Smooth muscle cell (in vitro differentiated cells): ENCODE data around the gene FRMD4A. TPM values are rescaled to one million over a fixed set of nuclear protein-coding genes. Genes with fewer than 3 reads are reported as not detected.

ENCODE experiments used
- DNase-seq: peaks from one replicate; lab custom pipeline; 2025; ENCODE audit not compliant: unreplicated experiment; lab: John Stamatoyannopoulos, UW
- H2AFZ ChIP-seq: fragments of 200-600 bp; sonication (generic); 2 replicates; pipeline ENCODE4 v1.6.0; 2016; ENCODE audit warnings: antibody characterized with exemption, low read depth, mild to moderate bottlenecking
- H3F3A ChIP-seq: fragments of 200-600 bp; sonication (generic); 2 replicates; pipeline ENCODE4 v1.6.0; 2017; ENCODE audit warnings: antibody characterized with exemption, low read depth
- H3K27ac ChIP-seq: fragments of 200-600 bp; sonication (generic); 2 replicates; pipeline ENCODE4 v1.5.1; 2016; ENCODE audit warnings: low read depth, mild to moderate bottlenecking
- H3K27me3 ChIP-seq: fragments of 200-600 bp; sonication (generic); 2 replicates; pipeline ENCODE4 v1.6.1; 2016; ENCODE audit warnings: low read depth, mild to moderate bottlenecking
- H3K36me3 ChIP-seq: fragments of 200-600 bp; sonication (generic); 2 replicates; pipeline ENCODE4 v1.5.1; 2016; ENCODE audit warnings: low read depth
- H3K4me1 ChIP-seq: fragments of 200-600 bp; sonication (generic); 2 replicates; pipeline ENCODE4 v1.5.1; 2016; ENCODE audit warnings: low read depth
- H3K4me2 ChIP-seq: fragments of 200-600 bp; sonication (generic); 2 replicates; pipeline ENCODE4 v1.6.0; 2016; ENCODE audit warnings: mild to moderate bottlenecking
- H3K4me3 ChIP-seq: fragments of 200-600 bp; sonication (generic); 2 replicates; pipeline ENCODE4 v1.5.1; 2016; ENCODE audit warnings: mild to moderate bottlenecking
- H3K79me2 ChIP-seq: fragments of 200-600 bp; sonication (generic); 2 replicates; pipeline ENCODE4 v1.6.0; 2016; ENCODE audit warnings: low read depth, mild to moderate bottlenecking
- H3K9ac ChIP-seq: fragments of 200-600 bp; sonication (generic); 2 replicates; pipeline ENCODE4 v1.6.0; 2016; ENCODE audit warnings: low read depth
- H3K9me3 ChIP-seq: fragments of 200-600 bp; sonication (generic); replicated peaks from 2 replicates; pipeline ENCODE4 v1.5.1; 2016; ENCODE audit warnings: low read depth
- H4K20me1 ChIP-seq: fragments of 200-600 bp; sonication (generic); 2 replicates; pipeline ENCODE4 v1.6.0; 2016; ENCODE audit warnings: low read depth
- WGBS: methylation state at CpG from one replicate; pipeline ENCODE4 v1.1.7; 2016; ENCODE audit warnings: low lambda C conversion rate; 5-methylcytosine and 5-hydroxymethylcytosine counted together
- polyA plus RNA-seq: library from polyadenylated mRNA; unstranded; fragments of >200 nt; fragmentation: Nextera tagmentation; extraction: Ambion mirVana; gene quantifications from 2 replicates; pipeline ENCODE4 v1.2.1, GENCODE V29; 2016
- total RNA-seq: library from RNA; depleted of rRNA; stranded (reverse); fragments of >200 nt; gene quantifications from 2 replicates; pipeline ENCODE4 v1.2.3, GENCODE V29; 2014
- TF ChIP-seq, protein P1 (sequence below): fragments of 200-600 bp; sonication (generic); IDR thresholded peaks from 2 replicates; pipeline ENCODE4 v1.5.1; 2017; ENCODE audit warnings: borderline replicate concordance, mild to moderate bottlenecking, antibody characterized with exemption; ENCODE audit not compliant: insufficient read depth, poor library complexity, severe bottlenecking

FRMD4A gene
- total and polyA plus RNA-seq, 2 experiments from 2014 or later = 3.0 to 5.4 TPM

DNA sequence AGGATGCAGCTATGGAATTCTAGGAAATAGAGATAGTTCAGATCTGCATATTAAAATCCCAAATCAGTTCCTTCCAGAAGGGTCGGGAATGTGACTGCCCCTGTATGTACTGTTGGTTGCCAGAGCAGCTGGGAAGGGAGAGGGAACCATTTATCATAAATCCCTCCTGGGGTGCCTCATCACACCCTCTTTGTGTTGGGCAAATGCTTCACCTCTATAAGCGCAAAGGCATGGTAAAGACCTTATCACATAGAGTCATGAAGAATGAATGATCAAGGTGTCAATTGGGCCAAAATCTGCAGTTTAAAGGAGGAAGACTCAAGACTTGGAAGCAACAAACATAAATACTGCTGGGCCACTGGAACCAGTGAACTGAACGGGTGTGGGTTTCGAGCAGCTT lies 65.0 kb downstream of the FRMD4A start:
- TF ChIP-seq, protein P1, sequence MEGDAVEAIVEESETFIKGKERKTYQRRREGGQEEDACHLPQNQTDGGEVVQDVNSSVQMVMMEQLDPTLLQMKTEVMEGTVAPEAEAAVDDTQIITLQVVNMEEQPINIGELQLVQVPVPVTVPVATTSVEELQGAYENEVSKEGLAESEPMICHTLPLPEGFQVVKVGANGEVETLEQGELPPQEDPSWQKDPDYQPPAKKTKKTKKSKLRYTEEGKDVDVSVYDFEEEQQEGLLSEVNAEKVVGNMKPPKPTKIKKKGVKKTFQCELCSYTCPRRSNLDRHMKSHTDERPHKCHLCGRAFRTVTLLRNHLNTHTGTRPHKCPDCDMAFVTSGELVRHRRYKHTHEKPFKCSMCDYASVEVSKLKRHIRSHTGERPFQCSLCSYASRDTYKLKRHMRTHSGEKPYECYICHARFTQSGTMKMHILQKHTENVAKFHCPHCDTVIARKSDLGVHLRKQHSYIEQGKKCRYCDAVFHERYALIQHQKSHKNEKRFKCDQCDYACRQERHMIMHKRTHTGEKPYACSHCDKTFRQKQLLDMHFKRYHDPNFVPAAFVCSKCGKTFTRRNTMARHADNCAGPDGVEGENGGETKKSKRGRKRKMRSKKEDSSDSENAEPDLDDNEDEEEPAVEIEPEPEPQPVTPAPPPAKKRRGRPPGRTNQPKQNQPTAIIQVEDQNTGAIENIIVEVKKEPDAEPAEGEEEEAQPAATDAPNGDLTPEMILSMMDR = no peak
- Histone ChIP-seq H3F3A (no peaks in the 10 kb centered on the region), H3K36me3 (no peaks in the 10 kb centered on the region), H3K4me2 (no peak overlapping the region), H3K4me3 (no peak overlapping the region), H4K20me1 (no peaks in the 10 kb centered on the region), H3K27me3 (peaks cover 8% of the 10 kb centered on the region), H3K4me1 (no peaks in the 10 kb centered on the region), H2AFZ (no peak overlapping the region), H3K9me3 (no peaks in the 10 kb centered on the region), H3K79me2 (no peaks in the 10 kb centered on the region), H3K27ac (no peak overlapping the region), H3K9ac (no peak overlapping the region)
- no peak for DNase-seq
- 76% methylated on average over 4 of the region's 4 CpGs for WGBS

DNA sequence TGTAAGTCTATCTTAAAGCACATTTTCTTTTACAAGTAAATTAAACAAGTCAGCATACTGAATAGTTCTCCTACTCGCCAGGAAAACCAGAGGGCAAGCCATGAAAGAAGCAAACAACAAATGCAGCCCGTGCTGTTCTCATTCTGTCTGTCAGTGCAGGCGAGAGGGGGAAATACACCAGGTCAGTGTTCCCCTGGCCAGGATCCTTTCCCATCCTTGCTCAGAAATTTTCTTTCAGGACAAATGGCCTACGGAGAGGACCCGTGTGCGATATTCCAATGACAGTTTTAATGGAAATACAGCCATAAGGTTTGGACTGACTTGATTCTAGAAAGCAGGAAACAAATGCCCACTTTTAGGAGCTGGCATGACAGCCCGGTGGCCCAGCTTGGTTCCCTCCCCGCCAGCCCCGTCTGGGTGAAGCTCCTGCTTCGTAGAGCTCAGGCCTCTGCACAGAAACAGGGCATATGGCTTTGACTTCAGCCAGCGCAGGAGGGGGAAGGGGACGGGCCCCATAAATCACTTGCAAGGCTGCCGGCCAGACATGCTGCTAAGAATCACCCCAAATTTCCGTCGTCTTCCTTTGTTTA lies 67.8 kb downstream of the FRMD4A start:
- no peak overlapping the region for H2AFZ ChIP-seq
- no peak for DNase-seq
- H3K27me3 ChIP-seq = peaks cover 8% of the 10 kb centered on the region
- no peaks in the 10 kb centered on the region for H3K36me3 ChIP-seq
- H3K4me1 ChIP-seq = no peaks in the 10 kb centered on the region
- H3K4me3 ChIP-seq = no peak overlapping the region
- no peaks in the 10 kb centered on the region for H3F3A ChIP-seq
- no peak overlapping the region for H3K4me2 ChIP-seq
- 91% methylated on average over 15 of the region's 15 CpGs for WGBS
- no peaks in the 10 kb centered on the region for H3K9me3 ChIP-seq
- no peak overlapping the region for H3K27ac ChIP-seq
- TF ChIP-seq, protein P1 = no peak
- H3K79me2 ChIP-seq = no peaks in the 10 kb centered on the region
- H4K20me1 ChIP-seq = no peaks in the 10 kb centered on the region
- H3K9ac ChIP-seq = no peak overlapping the region

DNA sequence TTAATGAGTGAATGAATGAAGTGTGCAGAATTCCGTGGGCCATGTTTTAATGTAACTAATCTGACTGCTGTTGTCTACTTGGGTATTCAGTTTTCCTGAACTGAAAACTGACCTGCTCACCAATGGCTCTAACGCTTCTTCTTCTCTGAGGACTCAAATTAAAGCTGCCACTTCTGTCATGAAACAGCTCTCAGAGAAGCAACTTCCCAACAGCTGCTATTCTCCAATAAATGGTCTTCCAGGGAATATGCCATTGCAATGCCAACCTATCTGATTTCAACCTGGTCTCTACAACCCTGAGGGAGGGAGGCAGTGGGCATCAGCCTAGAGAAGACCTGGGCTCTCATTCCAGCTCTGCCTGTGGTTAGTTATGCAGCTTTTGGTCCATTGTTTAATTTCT lies 69.4 kb downstream of the FRMD4A start:
- Histone ChIP-seq H4K20me1 (no peaks in the 10 kb centered on the region), H3K4me3 (no peak overlapping the region), H3F3A (no peaks in the 10 kb centered on the region), H3K4me1 (no peaks in the 10 kb centered on the region), H3K36me3 (no peaks in the 10 kb centered on the region), H3K79me2 (no peaks in the 10 kb centered on the region), H3K4me2 (no peak overlapping the region), H3K9me3 (no peaks in the 10 kb centered on the region), H3K27ac (no peak overlapping the region), H3K27me3 (peaks cover 8% of the 10 kb centered on the region), H3K9ac (no peak overlapping the region), H2AFZ (no peak overlapping the region)
- DNase-seq = no peak
- WGBS = 94% methylated on average over 2 of the region's 2 CpGs
- TF ChIP-seq, protein P1 = no peak
